Measurements from ENCODE around the gene DMKN.

The DMKN gene, protein sequence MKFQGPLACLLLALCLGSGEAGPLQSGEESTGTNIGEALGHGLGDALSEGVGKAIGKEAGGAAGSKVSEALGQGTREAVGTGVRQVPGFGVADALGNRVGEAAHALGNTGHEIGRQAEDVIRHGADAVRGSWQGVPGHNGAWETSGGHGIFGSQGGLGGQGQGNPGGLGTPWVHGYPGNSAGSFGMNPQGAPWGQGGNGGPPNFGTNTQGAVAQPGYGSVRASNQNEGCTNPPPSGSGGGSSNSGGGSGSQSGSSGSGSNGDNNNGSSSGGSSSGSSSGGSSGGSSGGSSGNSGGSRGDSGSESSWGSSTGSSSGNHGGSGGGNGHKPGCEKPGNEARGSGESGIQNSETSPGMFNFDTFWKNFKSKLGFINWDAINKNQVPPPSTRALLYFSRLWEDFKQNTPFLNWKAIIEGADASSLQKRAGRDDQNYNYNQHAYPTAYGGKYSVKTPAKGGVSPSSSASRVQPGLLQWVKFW

DNA sequence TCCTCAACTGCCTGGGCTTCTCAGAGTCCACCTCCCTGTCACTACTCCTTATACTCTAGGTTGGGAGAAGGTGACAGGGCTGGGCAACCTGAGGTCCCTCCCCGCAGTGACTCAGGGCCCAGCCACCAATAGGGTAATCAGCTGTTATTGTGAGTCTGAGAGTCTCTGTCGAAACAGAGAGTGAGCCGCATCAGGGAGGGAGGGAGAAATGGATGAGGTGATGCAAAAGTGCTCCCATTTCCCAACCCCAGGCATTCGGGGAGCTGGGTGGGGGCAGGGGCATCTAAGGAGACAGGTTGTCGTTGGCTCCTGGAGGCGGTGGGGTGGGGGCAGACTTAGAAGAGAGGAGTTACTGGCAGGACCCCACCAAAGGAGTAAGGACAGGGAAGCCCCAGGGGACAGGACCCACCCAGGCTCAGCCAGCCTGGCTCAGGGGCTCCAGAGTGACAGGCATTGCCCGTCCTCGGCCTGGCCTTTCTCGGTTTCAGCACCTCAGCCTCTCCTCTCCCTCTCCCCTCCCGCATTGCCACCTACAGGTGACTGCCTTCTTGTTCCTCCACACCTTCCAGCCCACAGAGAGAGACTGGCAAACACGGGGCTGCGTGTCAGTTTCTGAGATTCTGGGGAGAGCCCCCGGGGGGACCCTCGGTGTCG is at the start of gene DMKN:
Gene DMKN, minus strand, starts transcription at position 22 of the 654 bp plus-strand sequence. CDS start 174 bp downstream, outside the sequence.
- DNase-seq: no peak

DNA sequence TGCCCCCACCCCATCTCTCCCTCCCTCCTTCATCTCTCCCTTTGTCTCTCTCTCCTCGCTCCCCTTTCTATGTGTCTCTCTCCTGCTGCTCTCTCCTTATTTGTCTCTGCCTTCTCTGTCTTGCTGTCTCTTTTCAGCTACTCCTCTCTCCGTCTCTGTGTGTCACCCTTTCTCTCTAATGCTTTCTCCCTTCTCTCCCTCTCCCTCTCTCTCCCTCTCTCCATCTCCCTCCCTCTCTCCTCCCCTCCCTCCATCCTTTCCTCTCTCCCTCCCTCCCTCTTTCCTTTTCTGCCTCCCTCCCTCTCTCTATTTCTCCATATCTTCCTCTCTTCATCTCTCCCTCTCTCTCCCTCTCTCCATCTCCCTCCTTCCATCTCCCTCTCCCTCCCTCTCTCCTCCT is 49.3 kb upstream of the DMKN start:
- no peak for DNase-seq

DNA sequence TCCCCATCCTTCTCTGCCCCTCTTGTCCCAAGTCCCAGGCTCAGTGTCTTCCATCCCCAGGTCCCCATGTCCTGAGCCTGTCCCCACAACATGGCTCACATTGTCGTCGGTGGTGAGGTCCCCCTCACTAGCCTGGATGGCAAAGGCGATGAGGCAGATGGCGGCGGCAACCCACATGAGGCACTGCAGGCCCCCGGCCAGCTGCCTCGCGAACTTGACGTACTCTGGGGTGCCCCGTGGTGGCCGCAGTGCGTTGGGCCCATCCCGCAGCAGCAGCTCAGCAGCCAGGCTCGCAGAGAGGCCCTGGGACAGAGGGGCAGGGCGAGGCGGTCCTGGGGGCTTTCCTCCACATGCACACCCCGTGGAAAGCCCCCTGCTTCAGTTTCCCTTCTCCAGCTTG is 48.9 kb upstream of the DMKN start:
- DNase-seq: no peak

DNA sequence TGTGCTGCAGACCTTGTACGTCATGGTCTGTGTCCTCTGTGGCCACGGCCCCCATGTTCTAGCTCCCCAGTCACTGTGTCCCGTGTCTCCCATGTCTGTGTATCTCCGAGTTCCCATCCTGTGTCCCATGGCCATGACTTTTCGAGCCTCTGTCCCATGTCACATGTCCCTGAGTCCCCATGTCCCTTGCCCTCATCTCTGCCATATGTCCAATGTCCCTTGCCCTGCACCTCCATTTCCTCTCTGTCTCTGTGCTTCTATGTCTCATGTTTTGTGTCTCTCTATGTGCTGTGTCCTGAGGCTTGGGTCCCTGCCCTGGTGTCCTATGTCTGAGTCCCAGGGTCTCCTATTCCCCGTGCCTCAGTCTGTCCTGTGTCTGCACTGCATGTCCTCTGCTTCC is 48.0 kb upstream of the DMKN start:
- DNase-seq: no peak

DNA sequence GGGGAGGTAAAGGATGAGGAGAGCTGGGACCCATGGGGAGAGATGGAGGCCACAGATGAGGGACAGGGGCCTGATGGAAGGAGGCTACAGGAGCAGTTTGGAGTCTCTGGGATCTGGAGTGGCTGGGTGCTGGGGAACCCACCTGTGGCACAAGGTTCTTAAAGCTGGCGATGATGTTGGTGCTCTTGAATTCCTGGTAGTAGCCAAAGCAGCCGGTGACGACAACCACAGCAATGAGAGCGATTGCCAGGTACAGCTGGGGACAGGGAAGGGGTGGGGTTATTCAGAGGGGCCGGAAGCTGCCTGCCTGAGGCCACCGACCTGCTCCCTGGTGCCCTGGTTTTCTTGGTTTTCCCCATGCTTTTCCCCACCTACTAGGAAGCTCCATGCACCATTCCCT is 47.2 kb upstream of the DMKN start:
- no peak for DNase-seq

DNA sequence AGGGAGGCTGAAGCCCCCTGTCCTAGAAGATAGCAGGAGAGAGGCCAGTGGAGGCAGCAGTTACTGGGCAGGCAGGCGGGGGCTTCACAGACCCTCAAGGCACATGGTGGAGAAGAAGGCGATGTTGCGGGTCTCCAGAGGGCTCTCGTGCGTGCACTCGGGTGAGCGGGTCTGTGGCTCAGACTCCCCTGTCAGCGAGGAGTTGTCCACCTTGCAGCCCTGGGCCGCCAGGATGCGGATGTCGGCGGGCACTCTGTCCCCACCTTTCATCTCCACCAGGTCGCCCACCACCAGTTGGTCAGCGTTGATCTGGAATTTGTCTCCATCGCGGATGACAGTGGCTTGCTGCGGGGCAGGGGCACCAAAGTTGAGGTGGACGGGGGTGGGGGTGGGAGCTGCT is 46.8 kb upstream of the DMKN start:
- no peak for DNase-seq

DNA sequence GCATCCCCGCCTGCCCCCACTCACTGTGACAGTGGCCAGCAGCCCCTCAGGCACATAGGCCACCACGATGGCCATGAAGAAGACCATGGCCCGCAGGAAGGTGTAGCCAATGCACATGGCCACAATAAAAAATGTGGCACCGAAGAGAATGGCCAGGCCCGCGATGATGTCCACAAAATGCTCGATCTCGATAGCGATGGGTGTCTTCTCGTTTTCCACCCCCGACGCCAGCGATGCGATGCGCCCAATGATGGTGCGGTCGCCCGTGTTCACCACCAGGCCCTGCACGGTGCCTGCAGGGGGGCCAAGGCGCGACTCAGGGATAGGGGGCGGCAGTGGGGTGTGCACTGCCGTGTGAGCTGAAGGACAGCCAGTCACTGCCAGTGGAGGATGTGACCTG is 46.3 kb upstream of the DMKN start:
- DNase-seq: no peak

DNA sequence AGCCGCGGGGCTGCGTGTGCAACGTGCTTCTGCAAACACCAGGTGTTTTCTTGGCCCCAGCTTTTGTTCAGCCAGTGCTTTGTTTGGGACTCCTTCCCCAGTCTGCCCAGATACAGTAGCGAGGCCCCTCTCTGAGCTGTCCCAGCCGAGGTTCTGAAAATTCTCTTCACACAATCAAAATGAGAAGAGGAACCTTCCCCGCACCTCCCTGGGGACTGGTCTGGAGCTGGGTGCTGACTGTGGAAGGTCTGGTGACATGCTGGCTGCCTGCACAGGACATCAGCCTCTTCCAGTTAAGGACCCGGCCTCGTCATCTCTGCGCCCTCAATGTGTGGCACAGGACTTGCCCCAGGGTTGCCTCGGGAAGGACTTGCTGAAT is 45.8 kb upstream of the DMKN start:
- no peak for DNase-seq

DNA sequence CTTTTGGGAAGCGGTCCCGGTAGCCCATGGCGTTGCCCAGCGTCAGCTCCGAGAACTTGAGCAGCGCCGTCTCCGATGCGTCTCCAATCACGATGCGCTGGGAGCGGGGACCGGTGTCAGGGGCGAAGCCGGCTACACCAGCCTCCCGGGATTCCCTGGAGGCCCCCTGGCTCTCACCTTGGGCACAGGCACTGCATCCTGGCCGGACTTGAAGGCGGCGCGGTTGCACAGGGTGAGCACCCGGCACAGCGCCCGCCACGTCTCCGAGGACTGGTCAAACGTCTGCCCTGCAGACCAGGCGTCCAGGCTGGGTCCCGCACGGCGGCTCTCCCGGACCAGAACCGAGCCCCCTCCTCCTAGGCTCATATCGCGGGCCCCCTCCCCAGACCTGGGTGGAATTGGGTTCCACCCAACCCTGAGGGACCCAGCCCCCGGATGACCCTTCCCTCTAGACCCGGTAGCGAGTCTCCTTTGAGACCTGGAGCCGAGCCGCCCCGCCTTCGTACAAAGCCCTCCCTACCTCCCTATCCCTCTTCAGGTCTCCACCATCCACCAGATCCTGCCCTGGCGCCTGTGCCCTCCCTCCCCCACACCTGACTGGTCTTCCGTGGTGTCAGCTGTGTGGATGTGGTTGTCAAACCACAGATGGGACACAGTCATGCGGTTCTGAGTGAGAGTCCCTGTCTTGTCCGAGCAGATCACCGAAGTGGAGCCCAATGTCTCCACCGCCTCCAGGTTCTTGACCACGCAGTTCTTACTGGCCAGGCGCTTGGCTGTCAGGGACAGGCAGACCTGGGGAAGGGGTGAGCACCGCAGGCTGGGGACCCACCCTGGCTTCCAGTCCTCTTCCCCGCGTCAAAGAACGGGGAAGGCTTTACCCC is 45.2 kb upstream of the DMKN start:
- no peak for DNase-seq

DNA sequence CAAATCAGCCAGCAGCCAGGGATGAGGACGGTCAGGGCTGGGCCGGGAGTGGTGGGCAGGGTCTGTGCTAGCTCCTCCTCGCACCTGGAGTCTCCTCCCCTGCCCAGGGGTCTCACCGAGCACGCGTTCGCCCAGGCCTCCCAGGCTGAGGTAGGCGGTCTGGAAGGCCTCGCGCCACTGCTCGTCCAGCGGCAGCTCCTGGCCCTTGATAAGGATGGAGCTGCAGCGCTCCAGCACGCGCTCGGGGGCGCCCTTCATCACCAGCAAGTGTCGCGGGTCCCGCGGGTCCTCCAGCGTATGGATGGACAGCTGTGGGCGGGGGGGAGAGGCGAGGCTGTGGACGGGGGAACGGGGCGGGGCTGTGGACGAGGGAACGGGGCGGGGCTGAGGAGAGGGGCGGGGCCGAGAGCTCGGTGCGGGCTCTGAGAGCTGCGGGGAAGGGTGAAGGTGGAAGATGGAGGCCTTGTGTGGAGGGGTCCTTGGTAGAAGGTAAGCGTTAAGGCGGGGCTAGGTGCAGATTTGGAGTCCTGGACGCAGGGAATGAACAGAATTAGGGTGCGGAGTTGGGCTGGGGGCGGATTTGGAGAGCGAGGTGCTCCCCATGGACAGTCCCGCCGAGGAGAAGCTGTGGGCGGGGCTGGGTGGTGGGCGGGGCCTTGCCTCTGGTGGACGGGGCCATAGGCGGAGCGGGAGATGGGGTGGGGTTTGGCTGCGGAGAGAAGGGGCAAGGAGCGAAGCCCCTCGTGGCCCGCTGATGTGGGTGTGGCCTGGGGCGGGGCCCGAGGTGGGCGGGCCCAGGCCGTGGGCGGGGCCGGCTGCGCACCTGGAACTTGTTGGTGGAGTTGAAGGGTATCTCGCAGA is 44.3 kb upstream of the DMKN start:
- DNase-seq: no peak

DNA sequence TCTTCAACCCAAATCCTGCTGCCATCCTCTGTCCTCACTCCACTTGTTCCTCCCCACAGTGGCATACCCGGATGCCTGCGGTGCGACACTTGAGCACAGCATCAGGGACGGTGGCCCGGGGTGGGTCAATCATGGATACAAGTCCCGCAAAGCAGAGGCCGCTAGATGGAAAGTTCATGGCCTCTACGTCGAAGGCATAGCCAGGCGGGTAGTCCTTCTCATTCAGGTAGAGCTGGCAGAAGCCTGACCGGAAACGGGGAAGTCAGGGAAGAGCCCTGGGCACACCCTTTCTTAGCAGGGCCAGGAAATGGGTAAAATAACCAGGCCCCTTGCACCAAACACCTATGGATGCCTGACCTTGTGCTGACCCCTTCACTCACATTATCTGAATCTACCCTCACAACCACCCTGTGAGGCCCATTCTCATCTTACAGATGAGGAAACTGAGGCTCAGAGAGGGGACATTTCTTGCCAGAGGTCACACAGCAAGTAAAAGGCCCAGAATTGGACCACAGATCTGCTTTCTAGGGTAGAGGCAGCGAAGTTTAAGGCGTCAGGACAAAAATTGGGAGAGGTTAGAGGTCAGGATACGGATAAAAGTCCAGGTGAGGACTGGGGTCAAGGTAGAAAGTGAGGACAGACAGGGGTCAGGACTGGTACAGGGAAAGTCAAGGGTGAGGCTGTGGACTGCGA is 43.5 kb upstream of the DMKN start:
- no peak for DNase-seq

DNA sequence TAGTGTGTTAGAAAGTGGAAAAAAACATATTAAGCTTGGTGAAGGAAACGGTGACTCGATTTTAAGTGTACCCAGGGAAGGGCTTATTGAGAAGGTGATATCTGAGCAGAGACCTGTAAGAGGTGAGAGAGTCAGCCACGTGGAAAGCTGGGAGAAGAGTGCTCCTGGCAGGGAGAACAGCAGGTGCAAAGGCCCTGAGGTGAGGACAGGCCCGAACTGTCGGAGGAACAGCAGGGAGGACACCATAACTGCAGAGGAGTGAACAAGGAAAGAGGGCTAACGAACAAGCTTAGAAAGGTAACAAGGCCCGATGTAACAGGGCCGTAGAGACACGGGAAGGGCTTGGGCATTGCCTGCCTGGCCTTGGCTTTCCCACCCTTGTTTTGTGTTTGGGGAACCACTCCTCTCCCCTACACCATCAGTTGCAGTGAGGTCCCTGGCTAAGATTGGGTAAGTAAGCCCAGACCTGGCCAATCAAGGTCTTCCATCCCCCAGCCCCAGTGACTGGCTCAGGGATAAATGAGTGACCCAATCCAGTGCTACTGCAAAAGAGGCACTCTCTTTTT is 42.7 kb upstream of the DMKN start:
- DNase-seq: no peak

DNA sequence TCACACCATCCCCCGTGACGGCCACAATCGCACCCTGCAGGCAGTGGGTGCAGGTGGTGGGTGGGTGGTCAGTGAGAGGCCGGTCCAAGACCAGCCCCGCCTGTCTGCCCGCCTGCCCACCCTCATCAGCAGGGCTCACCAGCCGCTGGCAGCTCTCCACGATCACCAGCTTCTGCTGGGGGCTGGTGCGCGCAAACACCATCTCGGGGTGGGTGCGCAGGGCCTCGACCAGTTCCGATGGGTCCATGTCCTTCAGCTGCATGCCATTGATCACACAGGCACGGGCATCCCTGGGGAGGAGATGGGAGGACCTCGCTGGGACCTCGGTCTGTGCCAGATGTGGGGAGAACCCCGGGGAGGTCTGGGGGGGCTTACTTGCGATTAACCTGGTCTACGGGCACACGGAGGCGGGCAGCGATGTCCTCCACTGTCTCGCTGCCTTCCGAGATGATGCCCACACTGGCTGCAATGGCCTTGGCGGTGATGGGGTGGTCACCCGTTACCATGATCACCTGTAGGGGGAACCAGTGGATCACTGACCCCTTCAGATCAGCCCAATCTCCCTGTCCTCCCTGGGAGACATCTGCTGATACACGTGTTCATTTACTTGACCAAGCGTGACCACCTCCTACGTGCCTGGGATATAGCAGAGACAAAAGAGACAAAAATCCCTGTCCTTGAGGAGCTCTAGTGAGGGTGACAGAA is 42.0 kb upstream of the DMKN start:
- no peak for DNase-seq

DNA sequence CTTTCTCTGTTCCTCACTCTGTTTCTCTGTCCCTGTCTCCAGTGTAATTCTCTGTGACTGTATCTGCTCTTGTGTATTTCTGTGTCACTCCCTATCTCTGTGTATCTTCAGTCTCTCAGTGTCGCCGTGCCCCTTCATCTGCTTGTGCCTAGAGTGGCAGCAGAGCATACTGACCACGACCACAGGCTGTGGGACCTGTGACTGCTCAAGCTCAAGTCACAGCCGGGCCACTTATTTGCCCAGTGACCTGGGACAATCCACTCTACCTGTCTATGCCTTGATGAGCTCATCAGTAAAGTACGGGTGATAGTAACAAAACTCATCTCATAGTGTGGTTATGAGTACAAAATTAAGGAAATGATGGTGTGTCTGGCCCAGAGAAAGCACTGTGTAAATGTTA is 40.6 kb upstream of the DMKN start:
- no peak for DNase-seq

DNA sequence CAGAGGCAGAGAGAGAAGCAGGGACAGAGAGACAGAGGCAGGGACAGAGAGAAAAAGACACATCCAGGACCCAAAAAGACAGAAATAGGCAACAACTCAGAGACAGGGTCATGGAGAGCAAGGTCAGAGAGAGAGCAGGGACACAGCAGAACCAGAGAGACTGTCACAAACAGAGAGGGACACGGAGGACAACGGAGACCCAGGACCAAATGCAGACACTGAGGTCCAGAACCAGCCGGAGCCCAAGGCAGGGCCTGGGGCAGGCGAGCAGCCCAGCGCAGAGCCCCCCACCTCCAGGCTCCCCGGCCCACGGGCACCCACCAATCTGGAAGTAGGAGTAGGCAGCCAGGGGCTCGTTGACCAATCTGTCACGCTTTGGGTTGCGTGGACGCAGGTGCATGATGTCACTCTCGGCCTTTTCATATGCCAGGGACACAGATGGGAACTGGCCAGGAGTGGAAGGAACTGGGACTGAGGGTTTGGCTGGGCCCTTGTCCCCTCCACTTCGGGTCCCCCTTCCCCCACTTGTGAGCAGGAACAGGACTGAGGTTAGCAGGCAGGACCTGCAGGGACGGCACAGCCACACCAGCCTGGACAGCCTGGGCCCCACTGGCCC is 40.0 kb upstream of the DMKN start:
- DNase-seq: no peak

DNA sequence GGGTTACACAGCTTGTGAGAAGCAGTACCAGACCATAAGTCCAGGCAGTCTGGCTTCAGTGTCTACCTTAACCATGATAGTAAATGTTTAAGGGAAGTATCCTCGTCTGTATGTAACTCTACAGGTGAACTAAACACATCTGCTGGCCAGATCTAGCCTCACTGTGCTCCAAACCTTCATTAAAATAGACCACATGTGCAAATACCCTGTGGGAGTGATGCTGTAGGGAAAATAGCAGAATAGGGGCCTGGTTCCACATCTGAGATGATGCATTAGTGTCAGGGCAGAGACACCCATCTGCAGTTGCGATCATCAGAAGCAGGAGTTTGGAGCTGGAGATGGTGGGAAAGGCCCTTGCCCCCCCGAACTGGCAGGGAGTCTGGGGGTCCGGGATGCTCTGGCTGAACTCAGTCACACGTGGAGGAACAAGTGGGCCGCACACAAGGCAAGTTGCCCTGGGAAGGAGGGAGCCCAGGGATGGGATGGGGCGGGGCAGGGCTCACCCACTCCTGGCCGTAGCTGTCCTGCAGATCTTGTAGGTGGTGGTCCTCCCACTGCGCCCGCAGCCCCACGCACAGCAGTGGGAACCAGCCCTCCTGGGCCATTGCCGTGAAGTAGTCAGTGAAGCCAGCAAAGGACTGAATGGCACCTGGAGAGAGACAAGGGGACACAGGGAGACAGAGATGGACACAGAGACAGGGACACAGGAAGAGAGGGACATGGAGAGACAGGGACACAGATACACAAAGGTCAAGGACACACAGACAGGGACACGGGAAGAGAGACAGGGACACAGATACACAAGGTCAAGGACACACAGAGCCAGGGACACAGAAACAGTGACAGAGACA is 39.3 kb upstream of the DMKN start:
- DNase-seq: no peak

DNA sequence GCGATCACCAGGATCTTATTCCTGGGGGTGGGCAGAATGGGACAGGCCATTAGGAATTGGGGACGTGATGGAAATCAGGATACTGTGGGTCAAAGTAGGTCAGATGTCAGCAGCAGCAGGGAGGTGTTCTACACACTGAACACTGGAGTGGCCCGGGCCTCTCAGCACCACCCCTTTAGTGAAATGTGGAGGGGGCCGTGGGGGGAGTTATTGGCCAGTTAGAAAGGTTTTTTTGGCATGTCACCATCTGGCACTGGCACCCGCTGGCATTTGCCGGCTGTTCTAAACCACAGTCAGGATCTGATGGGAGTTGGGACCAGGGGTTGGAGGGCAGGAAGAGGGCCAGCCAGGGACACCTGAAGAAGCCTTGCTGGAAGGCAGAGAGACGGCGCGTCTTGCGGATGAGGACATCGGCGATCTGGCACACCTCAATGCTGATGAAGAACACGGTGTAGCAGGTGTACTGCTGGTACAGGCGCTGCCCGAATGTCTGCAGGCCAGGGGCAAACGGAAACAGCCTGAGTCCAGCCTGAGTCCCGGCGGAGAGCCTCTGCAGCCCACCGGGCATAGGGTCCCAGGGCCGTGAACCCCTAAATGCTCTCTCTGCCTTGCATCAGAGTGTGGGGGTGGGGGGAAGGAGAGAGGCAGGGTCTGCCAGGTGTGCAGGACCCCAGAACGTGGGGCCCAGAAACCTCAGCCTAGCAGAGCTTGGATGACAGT is 37.8 kb upstream of the DMKN start:
- no peak for DNase-seq

DNA sequence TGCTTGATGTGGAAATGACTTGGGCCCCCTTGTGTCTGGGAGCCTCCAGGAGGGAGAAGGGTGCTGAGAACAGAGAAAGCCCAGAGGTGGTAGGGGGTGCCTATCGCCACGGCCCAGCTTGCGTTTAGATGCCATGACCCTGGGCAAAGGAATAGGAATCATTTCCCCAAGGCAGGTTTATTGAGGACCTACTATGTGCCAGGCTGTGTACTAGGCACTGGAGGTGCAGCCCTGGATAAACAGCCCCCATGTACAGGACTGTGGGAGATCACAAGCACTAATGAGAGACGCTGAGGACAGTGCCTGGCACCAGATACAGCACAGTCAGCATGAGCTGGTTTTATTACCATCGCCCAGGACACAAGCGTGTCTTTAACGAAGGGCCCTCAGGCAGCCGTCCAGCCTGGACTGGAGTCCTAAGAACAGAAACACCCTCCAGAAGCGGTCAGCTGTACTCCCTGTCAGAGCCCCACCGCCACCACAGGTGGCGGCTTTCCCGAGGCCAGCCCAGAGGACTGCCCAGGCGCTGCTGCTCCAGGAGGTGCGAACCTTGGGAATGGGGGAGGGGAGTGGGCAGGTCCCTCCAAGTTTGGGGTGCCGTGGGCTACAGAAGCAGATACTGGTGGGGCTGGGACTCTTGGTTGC is 36.6 kb upstream of the DMKN start:
- DNase-seq: no peak
